Measurements from ENCODE around the gene MINDY2.

The MINDY2 gene

GRCh38 chr15:58770857-58771620, at the start of gene MINDY2:
TSS of gene MINDY2 (plus strand) at chr15:58771302. CDS start at chr15:58771396, 94 bp downstream.
- peak; percentile 100 for DNase-seq (ENCODE audit: low read depth, low spot score)

- no peak for DNase-seq (ENCODE audit: low read depth, low spot score)
Observed at GRCh38 chr15:58724466-58724865, 46.6 kb upstream of the MINDY2 start.

GRCh38 chr15:58726867-58727266, 44.2 kb upstream of the MINDY2 start:
- no peak for DNase-seq (ENCODE audit: low read depth, low spot score)

GRCh38 chr15:58731756-58732535, 39.2 kb upstream of the MINDY2 start:
- DNase-seq (ENCODE audit: low read depth, low spot score) = peak; percentile 53

- no peak for DNase-seq (ENCODE audit: low read depth, low spot score)
Observed at GRCh38 chr15:58732625-58733363, 38.3 kb upstream of the MINDY2 start.

- DNase-seq (ENCODE audit: low read depth, low spot score) = no peak
Observed at GRCh38 chr15:58734859-58735258, 36.2 kb upstream of the MINDY2 start.

GRCh38 chr15:58736018-58736643, 35.0 kb upstream of the MINDY2 start:
- DNase-seq (ENCODE audit: low read depth, low spot score) = no peak

- no peak for DNase-seq (ENCODE audit: low read depth, low spot score)
Observed at GRCh38 chr15:58737298-58737697, 33.8 kb upstream of the MINDY2 start.

- no peak for DNase-seq (ENCODE audit: low read depth, low spot score)
Observed at GRCh38 chr15:58738046-58738707, 32.9 kb upstream of the MINDY2 start.

GRCh38 chr15:58740436-58740835, 30.7 kb upstream of the MINDY2 start:
- no peak for DNase-seq (ENCODE audit: low read depth, low spot score)

- no peak for DNase-seq (ENCODE audit: low read depth, low spot score)
Observed at GRCh38 chr15:58741032-58741431, 30.1 kb upstream of the MINDY2 start.

GRCh38 chr15:58742022-58742813, 28.9 kb upstream of the MINDY2 start:
- no peak for DNase-seq (ENCODE audit: low read depth, low spot score)

GRCh38 chr15:58742819-58743502, 28.1 kb upstream of the MINDY2 start:
- DNase-seq (ENCODE audit: low read depth, low spot score) = no peak

- no peak for DNase-seq (ENCODE audit: low read depth, low spot score)
Observed at GRCh38 chr15:58746174-58746573, 24.9 kb upstream of the MINDY2 start.

GRCh38 chr15:58748040-58748851, 22.9 kb upstream of the MINDY2 start:
- DNase-seq (ENCODE audit: low read depth, low spot score) = no peak

- peak; percentile 72 for DNase-seq (ENCODE audit: low read depth, low spot score)
Observed at GRCh38 chr15:58748852-58749531, 22.1 kb upstream of the MINDY2 start.

- peak; percentile 99 for DNase-seq (ENCODE audit: low read depth, low spot score)
Observed at GRCh38 chr15:58749532-58750337, 21.4 kb upstream of the MINDY2 start, which contains the start of gene ADAM10. TSS of gene ADAM10 (minus strand) at chr15:58749707. CDS start at chr15:58749534, 173 bp downstream.
